KMS-11 (cell line): ENCODE measurements around the gene GBE1.

Experiments used
- H2AFZ ChIP-seq: fragments of 200-600 bp; sonication (generic); 2 replicates; pipeline ENCODE4 v1.6.1; 2016; ENCODE audit warnings: antibody characterized with exemption, mixed run types, low read depth
- H3K27ac ChIP-seq: fragments of 200-600 bp; sonication (generic); 2 replicates; pipeline ENCODE4 v1.6.1; 2016; ENCODE audit warnings: mild to moderate bottlenecking, mixed run types
- H3K27me3 ChIP-seq: fragments of 200-600 bp; sonication (generic); 2 replicates; pipeline ENCODE4 v1.6.1; 2017; ENCODE audit warnings: mild to moderate bottlenecking, low read depth, mixed run types, moderate library complexity; ENCODE audit not compliant: insufficient read depth
- H3K36me3 ChIP-seq: fragments of 200-600 bp; sonication (generic); 2 replicates; pipeline ENCODE4 v1.6.1; 2017; ENCODE audit warnings: mild to moderate bottlenecking, mixed run types; ENCODE audit not compliant: insufficient read depth
- H3K4me1 ChIP-seq: fragments of 200-600 bp; sonication (generic); 2 replicates; pipeline ENCODE4 v1.6.1; 2016; ENCODE audit warnings: mild to moderate bottlenecking, low read depth, mixed run types; ENCODE audit not compliant: poor library complexity, severe bottlenecking
- H3K4me2 ChIP-seq: fragments of 200-600 bp; sonication (generic); 2 replicates; pipeline ENCODE4 v1.7.0; 2016; ENCODE audit warnings: mild to moderate bottlenecking, mixed run types
- H3K4me3 ChIP-seq: fragments of 200-600 bp; sonication (generic); IDR thresholded peaks from 2 replicates; pipeline ENCODE4 v1.6.1; 2017; ENCODE audit warnings: low read depth, low read length, mixed read lengths; ENCODE audit not compliant: insufficient read depth
- H3K79me2 ChIP-seq: fragments of 200-600 bp; sonication (generic); 2 replicates; pipeline ENCODE4 v1.6.1; 2016; ENCODE audit warnings: low read depth, mixed run types; ENCODE audit not compliant: insufficient read depth
- H3K9ac ChIP-seq: fragments of 200-600 bp; sonication (generic); 2 replicates; pipeline ENCODE4 v1.6.1; 2016; ENCODE audit warnings: mild to moderate bottlenecking, mixed run types
- H4K20me1 ChIP-seq: fragments of 200-600 bp; sonication (generic); 2 replicates; pipeline ENCODE4 v1.6.1; 2016; ENCODE audit warnings: mild to moderate bottlenecking, mixed run types; ENCODE audit not compliant: insufficient read depth
- CTCF ChIP-seq: fragments of 200-600 bp; sonication (generic); conservative IDR thresholded peaks from 2 replicates; pipeline ENCODE4 v1.6.1; 2017; ENCODE audit warnings: low read depth, mild to moderate bottlenecking, antibody characterized with exemption, low read length, moderate library complexity, mixed read lengths

The GBE1 gene

GRCh38 chr3:81554801-81555200, 206.6 kb downstream of the GBE1 start:
- Histone ChIP-seq H3K9ac (no peak overlapping the region), H3K27me3 (no peaks in the 10 kb centered on the region), H2AFZ (no peak overlapping the region), H3K79me2 (no peaks in the 10 kb centered on the region), H3K36me3 (no peaks in the 10 kb centered on the region), H3K4me1 (no peaks in the 10 kb centered on the region), H4K20me1 (no peaks in the 10 kb centered on the region), H3K27ac (no peak overlapping the region), H3K4me2 (no peak overlapping the region), H3K4me3 (no peak overlapping the region)
- TF ChIP-seq CTCF, result no peak

- Histone ChIP-seq H3K4me2 (no peak overlapping the region), H3K27me3 (no peaks in the 10 kb centered on the region), H3K27ac (no peak overlapping the region), H3K36me3 (no peaks in the 10 kb centered on the region), H2AFZ (no peak overlapping the region), H3K4me3 (no peak overlapping the region), H4K20me1 (no peaks in the 10 kb centered on the region), H3K79me2 (no peaks in the 10 kb centered on the region), H3K4me1 (no peaks in the 10 kb centered on the region), H3K9ac (no peak overlapping the region)
- no peak for TF ChIP-seq CTCF
Observed at GRCh38 chr3:81554388-81554787, 207.1 kb downstream of the GBE1 start.

GRCh38 chr3:81550415-81550814, 211.0 kb downstream of the GBE1 start:
- H3K4me1 ChIP-seq, result no peaks in the 10 kb centered on the region
- no peak overlapping the region for H2AFZ ChIP-seq
- H3K79me2 ChIP-seq, result no peaks in the 10 kb centered on the region
- H3K4me2 ChIP-seq, result no peak overlapping the region
- no peaks in the 10 kb centered on the region for H4K20me1 ChIP-seq
- no peaks in the 10 kb centered on the region for H3K27me3 ChIP-seq
- no peak overlapping the region for H3K4me3 ChIP-seq
- no peak overlapping the region for H3K9ac ChIP-seq
- TF ChIP-seq CTCF, result no peak
- no peaks in the 10 kb centered on the region for H3K36me3 ChIP-seq
- H3K27ac ChIP-seq, result no peak overlapping the region

GRCh38 chr3:81549831-81550230, 211.6 kb downstream of the GBE1 start:
- H3K4me3 ChIP-seq, result no peak overlapping the region
- no peaks in the 10 kb centered on the region for H3K4me1 ChIP-seq
- H3K9ac ChIP-seq, result no peak overlapping the region
- TF ChIP-seq CTCF, result no peak
- no peaks in the 10 kb centered on the region for H3K79me2 ChIP-seq
- H4K20me1 ChIP-seq, result no peaks in the 10 kb centered on the region
- no peak overlapping the region for H3K27ac ChIP-seq
- no peak overlapping the region for H3K4me2 ChIP-seq
- H2AFZ ChIP-seq, result no peak overlapping the region
- no peaks in the 10 kb centered on the region for H3K27me3 ChIP-seq
- H3K36me3 ChIP-seq, result no peaks in the 10 kb centered on the region

- Histone ChIP-seq H3K27ac (no peak overlapping the region), H3K4me1 (no peaks in the 10 kb centered on the region), H3K36me3 (no peaks in the 10 kb centered on the region), H2AFZ (no peak overlapping the region), H3K4me2 (no peak overlapping the region), H3K9ac (no peak overlapping the region), H3K27me3 (no peaks in the 10 kb centered on the region), H3K4me3 (no peak overlapping the region), H3K79me2 (no peaks in the 10 kb centered on the region), H4K20me1 (no peaks in the 10 kb centered on the region)
- no peak for TF ChIP-seq CTCF
Observed at GRCh38 chr3:81549388-81549787, 212.1 kb downstream of the GBE1 start.
